GM12873 (cell line): Measurements from ENCODE around the gene MYADML2.

Experiments
- TF ChIP-seq, protein P1 (sequence below): IDR thresholded peaks from 2 replicates; pipeline ENCODE4 v1.5.1; 2012; ENCODE audit warnings: low read depth, mild to moderate bottlenecking, moderate library complexity, low read length, control low read depth; ENCODE audit not compliant: insufficient read depth; ENCODE audit errors: missing control alignments

The MYADML2 gene

DNA sequence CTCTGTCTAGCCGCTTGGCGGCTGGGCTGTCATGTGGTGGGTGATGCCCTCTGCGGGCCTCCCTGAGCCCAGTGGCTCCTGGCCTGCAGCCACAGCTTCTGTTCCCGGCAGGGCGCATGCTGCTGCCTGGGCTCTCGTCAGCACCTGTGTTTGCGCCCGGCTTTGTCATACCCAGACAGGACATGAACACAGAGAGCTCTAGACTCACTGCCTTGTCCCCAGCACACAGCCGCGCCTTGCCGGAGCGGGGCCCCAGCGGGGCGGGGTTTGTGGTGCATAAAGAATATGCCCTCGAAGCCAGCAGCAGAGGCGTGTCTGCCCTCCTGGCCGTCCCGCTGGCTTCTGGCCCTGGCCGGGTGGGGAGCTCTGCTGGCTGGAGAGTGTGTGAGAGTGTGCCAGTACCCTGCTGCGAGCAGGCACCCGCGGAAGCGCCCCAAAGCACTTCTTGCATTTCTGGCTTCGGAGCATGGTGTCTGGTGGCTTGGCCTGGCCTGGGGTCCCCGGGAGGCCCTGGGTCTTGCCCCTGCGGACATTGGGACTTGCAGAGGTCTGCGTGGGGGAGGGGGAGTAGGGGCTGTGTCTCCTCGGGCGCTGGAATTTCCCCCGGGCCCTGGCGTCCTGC is 44.8 kb upstream of the MYADML2 start:
- TF ChIP-seq, protein P1, sequence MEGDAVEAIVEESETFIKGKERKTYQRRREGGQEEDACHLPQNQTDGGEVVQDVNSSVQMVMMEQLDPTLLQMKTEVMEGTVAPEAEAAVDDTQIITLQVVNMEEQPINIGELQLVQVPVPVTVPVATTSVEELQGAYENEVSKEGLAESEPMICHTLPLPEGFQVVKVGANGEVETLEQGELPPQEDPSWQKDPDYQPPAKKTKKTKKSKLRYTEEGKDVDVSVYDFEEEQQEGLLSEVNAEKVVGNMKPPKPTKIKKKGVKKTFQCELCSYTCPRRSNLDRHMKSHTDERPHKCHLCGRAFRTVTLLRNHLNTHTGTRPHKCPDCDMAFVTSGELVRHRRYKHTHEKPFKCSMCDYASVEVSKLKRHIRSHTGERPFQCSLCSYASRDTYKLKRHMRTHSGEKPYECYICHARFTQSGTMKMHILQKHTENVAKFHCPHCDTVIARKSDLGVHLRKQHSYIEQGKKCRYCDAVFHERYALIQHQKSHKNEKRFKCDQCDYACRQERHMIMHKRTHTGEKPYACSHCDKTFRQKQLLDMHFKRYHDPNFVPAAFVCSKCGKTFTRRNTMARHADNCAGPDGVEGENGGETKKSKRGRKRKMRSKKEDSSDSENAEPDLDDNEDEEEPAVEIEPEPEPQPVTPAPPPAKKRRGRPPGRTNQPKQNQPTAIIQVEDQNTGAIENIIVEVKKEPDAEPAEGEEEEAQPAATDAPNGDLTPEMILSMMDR: no peak

DNA sequence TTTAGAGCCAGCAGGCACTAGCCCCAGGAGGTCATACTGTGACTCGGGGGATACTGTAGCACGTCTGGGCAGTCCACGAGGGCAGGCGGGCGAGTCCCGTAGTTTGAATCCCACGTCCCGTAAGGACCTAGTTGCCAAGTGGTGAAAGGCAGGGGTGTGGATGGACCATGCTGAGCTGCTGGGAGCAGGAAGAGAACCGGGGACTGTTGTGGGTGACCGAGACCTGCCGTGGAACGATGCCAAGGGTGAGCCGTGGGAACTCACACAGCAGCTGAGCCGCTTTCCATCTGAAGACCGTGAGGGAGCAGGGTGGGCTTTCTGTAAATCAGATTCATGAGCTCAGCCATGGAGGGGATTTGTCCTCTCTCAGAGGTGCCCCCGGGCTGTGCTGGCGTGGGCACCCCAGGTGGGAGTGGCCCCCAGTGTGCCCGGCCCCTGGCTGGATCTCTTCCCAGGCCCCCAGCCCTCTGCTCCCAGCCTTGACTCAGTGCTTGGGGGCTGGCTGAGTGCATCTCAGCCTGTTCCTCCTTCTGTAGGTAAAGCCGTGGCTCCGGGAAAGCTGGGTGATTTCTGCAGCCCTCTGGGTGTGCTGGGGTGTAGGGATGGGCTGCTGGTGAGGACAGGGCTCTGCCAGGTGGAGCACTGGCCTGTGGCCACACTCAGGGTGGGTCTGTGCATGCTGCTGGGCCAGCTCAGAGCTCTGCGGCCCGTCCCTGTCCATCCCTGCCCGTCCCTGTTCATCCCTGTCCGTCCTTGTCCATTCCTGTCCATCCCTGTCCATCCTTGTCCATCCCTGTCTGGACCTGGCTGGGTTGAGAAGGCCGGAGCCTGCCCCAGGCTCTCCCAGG is 44.0 kb upstream of the MYADML2 start:
- TF ChIP-seq, protein P1: no peak

DNA sequence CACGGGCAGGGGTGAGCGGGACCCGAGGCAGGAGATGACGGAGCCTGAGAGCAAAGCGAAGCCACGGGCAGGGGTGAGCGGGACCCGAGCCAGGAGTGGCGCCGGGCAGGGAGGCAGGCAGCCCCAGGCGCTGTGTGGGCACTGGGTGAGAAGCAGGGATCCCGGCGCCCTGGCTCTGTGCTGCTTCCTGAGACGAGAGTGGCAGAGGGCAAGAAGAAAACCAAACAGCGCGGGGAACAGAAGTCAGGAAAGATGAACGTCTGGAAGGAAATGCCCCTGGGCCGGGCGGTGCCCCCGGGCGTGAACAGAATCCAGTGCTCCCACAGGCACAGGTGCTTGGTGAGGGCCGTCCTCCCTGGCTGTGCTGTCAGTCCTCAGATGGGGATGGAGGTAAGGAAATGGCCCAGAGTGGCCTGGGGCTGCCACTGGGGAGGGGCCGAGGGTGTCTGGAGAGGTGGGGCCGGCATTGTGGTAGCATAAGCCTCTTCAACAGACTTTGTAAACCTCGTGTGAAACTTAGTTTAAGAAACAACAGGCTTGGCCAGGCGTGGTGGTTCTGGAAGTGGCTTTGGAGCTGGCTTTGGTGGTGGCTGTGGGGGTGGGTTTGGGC is 40.2 kb upstream of the MYADML2 start:
- TF ChIP-seq, protein P1: no peak

DNA sequence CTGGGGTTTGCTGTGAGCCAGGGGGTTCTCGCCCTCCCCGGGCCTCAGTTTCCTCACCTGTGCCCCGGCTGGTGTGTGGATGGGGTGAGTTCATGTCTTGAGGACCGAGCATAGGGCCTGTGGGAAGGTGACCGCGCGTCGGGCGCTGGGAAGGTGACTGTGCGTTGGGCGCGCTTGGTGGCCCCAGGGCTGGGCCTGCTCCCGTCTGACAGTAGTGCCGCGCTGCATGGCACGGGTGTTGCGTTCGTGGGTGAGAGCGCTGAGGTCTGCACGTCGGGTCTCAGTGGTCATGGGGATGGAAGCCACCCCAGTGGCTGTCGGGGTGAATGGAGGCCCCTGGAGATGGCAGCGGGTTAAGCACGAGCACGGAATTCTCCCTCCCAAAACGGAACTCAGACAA is 39.6 kb upstream of the MYADML2 start:
- TF ChIP-seq, protein P1: no peak

DNA sequence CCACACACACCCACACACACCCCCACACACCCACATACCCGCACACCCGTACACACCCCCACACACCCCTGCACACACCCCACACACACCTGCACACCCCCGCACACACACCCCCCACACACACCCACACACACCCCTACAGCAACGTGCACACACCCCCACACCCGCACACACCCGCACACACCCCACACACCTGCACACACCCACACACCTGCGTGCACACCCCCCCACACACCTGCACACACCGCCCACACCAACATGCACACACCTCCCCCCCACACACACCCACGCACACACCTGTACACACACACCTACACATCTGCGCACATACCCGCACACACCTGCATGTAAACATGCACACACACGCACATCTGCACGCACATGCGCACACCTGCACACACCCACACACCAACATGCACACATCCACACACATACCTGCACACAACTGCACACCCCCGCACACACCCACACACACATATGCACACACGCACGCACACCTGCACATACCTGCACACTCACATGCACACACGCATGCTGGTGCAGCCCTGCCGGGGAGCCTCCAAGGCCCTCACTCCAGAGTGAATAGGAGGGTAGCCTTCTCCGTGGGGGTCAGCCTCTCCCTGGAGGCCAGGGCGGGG is 37.9 kb upstream of the MYADML2 start:
- TF ChIP-seq, protein P1: no peak

DNA sequence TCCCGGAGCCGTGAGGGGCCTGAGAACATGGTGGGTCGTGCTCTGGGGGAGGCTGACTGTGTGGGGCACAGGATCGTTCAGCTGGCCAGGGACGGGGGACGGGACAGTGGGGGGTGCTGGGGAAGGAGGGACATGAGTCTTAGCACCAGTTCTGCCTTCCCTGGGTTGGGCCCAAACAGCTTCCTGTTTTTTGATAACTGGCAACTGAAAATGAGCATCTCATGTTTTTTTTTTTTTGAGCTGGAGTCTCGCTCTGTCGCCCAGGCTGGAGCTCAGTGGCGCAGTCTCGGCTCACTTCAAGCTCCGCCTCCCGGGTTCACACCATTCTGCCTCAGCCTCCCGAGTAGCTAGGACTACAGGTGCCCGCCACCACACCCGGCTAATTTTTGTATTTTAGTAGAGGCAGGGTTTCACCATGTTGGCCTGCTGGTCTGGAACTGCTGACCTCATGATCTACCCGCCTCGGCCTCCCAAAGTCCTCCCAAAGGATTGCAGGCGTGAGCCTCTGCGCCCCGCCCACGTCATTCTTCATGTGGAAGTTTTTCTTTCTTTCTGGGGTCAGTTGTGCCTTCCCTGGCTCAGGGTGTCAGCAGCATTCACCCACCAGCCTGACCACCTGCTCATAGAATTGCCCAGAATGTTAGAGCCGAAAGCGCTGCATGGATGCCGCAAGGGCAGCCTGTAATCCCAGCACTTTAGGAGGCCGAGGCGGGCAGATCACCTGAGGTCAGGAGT is 36.8 kb upstream of the MYADML2 start:
- TF ChIP-seq, protein P1: no peak
